Measurements from ENCODE around the gene RARRES2. TPM values are rescaled to one million over a fixed set of nuclear protein-coding genes. Genes with fewer than 3 reads are reported as not detected.
A peak's percentile ranks its signal among the peaks of the same experiment; 100 is the strongest.

RARRES2 gene
- total RNA-seq, 1 donor from 2014 or later, result 26.3 TPM

DNA sequence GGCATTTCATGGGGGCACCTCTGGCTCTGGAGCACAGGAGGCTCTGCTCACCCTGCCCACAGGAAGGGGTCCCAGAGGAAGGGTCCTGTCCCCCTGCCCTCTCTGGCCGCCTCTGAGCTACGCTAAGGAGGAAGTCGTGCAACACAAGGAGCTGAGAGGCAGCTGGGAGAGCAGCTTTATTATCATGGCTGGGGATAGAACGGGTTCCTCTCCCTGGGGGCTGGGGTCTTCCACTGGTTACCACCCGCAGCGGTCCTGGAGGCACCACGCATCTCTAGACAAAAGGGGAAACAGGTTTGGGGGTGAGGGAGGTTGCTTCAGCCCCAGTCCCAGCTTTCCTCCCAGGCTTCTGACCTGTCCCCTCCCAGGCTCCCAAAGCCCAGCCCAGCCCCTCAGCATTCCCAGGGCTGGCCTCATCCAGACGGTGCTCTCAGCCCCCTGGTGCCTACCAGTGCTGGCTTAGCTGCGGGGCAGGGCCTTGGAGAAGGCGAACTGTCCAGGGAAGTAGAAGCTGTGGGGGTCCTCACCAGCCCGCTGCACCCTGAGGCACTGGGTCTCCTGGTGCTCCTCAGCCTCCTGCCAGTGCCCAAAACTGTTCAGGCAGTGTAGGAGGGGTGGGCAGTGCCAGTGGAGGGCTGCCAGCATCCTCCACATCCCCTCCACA is 3.1 kb downstream of the RARRES2 start:
- no peak for TF ChIP-seq CTCF (conservative IDR thresholded peaks at IDR 0.05)
- peak overlapping the region; percentile 54 for H3K4me3 Mint-ChIP-seq

DNA sequence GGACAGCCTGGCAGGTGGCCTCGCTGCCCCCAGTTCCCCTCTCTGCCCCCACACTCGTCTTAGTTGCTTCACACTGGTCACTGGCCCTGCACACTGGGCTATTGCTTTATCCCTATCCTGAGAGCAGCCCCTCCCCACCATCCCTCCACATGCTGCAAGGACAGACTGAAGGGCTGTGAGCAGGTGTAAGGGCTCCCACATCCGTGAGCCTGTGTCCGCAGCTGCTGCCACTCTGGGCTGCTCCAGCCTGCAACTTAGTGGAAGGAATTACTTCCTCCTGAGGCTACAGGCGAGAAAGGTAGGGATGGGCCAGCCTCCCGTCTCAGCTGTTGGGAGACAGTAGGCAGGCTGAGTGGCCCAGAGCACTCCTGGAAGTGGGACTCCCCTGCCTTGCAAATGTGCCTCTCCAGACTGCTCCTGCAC is 3.8 kb downstream of the RARRES2 start:
- no peaks in the 10 kb centered on the region for H3K36me3 Mint-ChIP-seq (ENCODE audit: low read depth)
- no peak overlapping the region for H3K27ac Mint-ChIP-seq (ENCODE audit: unreplicated experiment)
- peaks cover 21% of the 10 kb centered on the region for H3K4me1 Mint-ChIP-seq
- TF ChIP-seq CTCF (conservative IDR thresholded peaks at IDR 0.05), result no peak
- DNase-seq (ENCODE audit: low read depth, low spot score), result no peak
- H3K27me3 Mint-ChIP-seq (ENCODE audit: low read depth), result peaks cover 35% of the 10 kb centered on the region
- no peaks in the 10 kb centered on the region for H3K9me3 Mint-ChIP-seq
- no peak overlapping the region for H3K4me3 Mint-ChIP-seq

More for the DNA sequence above, 3.1 kb downstream of the RARRES2 start:
- H3K36me3 Mint-ChIP-seq (ENCODE audit: low read depth), result no peaks in the 10 kb centered on the region
- no peak overlapping the region for H3K27ac Mint-ChIP-seq (ENCODE audit: unreplicated experiment)
- H3K27me3 Mint-ChIP-seq (ENCODE audit: low read depth), result peaks cover 41% of the 10 kb centered on the region
- peaks cover 21% of the 10 kb centered on the region for H3K4me1 Mint-ChIP-seq
- no peaks in the 10 kb centered on the region for H3K9me3 Mint-ChIP-seq
- DNase-seq (ENCODE audit: low read depth, low spot score), result no peak

DNA sequence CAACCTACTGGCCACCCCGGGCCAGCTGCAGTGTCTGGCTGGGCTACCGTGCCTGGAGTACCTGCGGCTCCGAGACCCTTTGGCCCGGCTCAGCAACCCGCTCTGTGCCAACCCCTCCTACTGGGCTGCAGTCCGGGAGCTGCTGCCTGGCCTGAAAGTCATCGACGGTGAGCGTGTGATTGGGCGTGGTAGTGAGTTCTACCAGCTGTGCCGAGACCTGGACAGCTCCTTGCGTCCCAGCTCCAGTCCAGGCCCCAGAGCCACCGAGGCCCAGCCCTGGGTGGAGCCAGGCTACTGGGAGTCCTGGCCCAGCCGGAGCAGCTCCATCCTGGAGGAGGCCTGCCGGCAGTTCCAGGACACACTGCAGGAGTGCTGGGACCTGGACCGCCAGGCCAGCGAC is 4.2 kb downstream of the RARRES2 start:
- TF ChIP-seq CTCF (conservative IDR thresholded peaks at IDR 0.05), result no peak
- peaks cover 18% of the 10 kb centered on the region for H3K4me1 Mint-ChIP-seq

DNA sequence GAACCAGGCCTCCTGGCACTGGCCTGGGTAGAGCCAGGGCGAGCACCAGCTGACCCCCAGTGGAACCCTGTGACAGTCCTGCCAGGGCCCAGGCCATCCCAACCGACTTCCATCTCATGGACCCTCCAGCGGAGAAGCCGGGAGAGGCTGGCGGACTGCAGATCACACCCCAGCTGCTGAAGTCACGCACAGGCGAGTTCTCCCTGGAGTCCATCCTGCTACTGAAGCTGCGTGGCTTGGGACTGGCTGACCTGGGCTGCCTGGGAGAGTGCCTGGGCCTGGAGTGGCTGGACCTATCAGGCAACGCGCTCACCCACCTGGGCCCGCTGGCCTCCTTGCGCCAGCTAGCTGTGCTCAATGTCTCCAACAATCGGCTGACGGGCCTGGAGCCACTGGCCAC is 4.7 kb downstream of the RARRES2 start:
- Mint-ChIP-seq H3K4me3 (no peak overlapping the region), H3K36me3 (ENCODE audit: low read depth) (no peaks in the 10 kb centered on the region), H3K27ac (ENCODE audit: unreplicated experiment) (no peak overlapping the region), H3K9me3 (no peaks in the 10 kb centered on the region), H3K27me3 (ENCODE audit: low read depth) (peaks cover 25% of the 10 kb centered on the region), H3K4me1 (peaks cover 14% of the 10 kb centered on the region)
- DNase-seq (ENCODE audit: low read depth, low spot score), result no peak
- no peak for TF ChIP-seq CTCF (conservative IDR thresholded peaks at IDR 0.05)

More for the DNA sequence above, 4.2 kb downstream of the RARRES2 start:
- H3K27me3 Mint-ChIP-seq (ENCODE audit: low read depth), result peaks cover 30% of the 10 kb centered on the region
- no peak overlapping the region for H3K27ac Mint-ChIP-seq (ENCODE audit: unreplicated experiment)
- H3K9me3 Mint-ChIP-seq, result no peaks in the 10 kb centered on the region
- H3K4me3 Mint-ChIP-seq, result no peak overlapping the region
- no peaks in the 10 kb centered on the region for H3K36me3 Mint-ChIP-seq (ENCODE audit: low read depth)
- DNase-seq (ENCODE audit: low read depth, low spot score), result no peak

DNA sequence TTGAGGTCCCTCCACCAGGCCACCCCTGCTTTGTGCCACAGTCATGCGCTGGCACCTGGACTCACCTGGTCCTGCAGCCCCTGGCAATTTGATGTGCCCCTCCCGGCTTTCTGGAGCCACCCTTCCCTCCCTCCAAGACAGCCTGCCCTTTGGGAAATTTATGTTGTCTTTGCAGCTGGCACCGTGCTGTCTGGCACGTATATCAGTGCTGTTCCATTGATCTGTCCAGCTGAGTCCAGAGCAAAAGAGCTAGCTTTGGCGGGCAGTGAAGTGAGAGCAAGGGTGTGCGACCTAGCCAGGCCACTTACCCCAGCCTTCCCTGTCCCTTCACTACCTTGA is 5.7 kb downstream of the RARRES2 start:
- Mint-ChIP-seq H3K27ac (ENCODE audit: unreplicated experiment) (no peak overlapping the region), H3K4me3 (no peak overlapping the region), H3K27me3 (ENCODE audit: low read depth) (peaks cover 18% of the 10 kb centered on the region), H3K36me3 (ENCODE audit: low read depth) (no peaks in the 10 kb centered on the region), H3K9me3 (no peaks in the 10 kb centered on the region), H3K4me1 (peaks cover 10% of the 10 kb centered on the region)
- TF ChIP-seq CTCF (conservative IDR thresholded peaks at IDR 0.05), result no peak
- no peak for DNase-seq (ENCODE audit: low read depth, low spot score)
